Measurements from ENCODE around the gene IVNS1ABP.

DNA sequence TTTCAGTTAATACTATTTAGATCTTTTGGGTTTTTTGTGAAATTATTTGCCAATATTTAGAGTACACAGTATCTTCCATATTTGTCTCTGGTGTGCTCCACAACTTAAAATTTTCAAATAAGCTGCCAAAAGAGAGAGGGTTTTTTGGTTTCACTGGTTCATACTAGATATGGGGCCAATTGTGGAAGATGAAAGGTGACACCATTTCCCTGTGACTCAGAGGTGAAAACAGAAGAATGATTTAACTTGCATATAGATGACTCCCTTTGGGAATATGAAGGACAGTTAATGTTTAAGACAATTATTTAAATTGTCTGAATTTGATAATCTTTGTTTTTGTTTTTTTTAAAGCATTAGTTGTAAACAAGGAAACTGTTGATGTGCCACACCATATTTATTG lies 37.5 kb downstream of the IVNS1ABP start:
- TF ChIP-seq CTCF (conservative IDR thresholded peaks at IDR 0.05) (no peak), ZFX (IDR thresholded peaks at IDR 0.05) (no peak)

All from C4-2B (cell line).